HCT116 (cell line): ENCODE measurements around the gene CD99L2. TPM values are rescaled to one million over a fixed set of nuclear protein-coding genes. Genes with fewer than 3 reads are reported as not detected.

Source experiments
- ATAC-seq: fragments of 200-7000 bp; cut with Tn5 transposase; 2 replicates; pipeline ENCODE4 v1.9.1; 2020; ENCODE audit warnings: mild to moderate bottlenecking, moderate library complexity
- BruUV-seq: library from RNA; stranded (reverse); fragments of 400-500 nt; replicated peaks from 2 replicates; lab custom pipeline; 2021; lab: Mats Ljungman, UMichigan
- CTCF ChIA-PET: fragments of 300-600 bp; sonication (Branson Sonifier 250); formaldehyde crosslinking; loops from one replicate; lab custom pipeline; 2021; ENCODE audit warnings: antibody characterized with exemption; lab: Charles Lee
- POLR2A ChIA-PET: fragments of 300-600, 350-600 bp; sonication (Branson Sonifier 250); formaldehyde crosslinking; loops from one replicate; lab custom pipeline; 2021; ENCODE audit warnings: antibody characterized with exemption; lab: Charles Lee
- RAD21 ChIA-PET, 2 experiments: fragments of 300-600 bp; sonication (Branson Sonifier 250); formaldehyde crosslinking; loops; one replicate each; lab custom pipeline; 2023; ENCODE audit warnings: low total read pairs in 2 of 2; ENCODE audit not compliant: uncharacterized antibody in 2 of 2, unreplicated experiment in 2 of 2, low non-redundant PET in 1 of 2; lab: Charles Lee
- DNase-seq: peaks from one replicate; pipeline ENCODE4 v3.0.0-alpha.2; 2010; ENCODE audit warnings: low read depth, low spot score
- H2AFZ ChIP-seq: fragments of 200-600 bp; shearing (Covaris generic), sonication (generic); 2 replicates; pipeline ENCODE4 v1.6.1; 2017; ENCODE audit warnings: low read depth, mixed run types, mixed read lengths, antibody characterized with exemption, low read length; ENCODE audit not compliant: poor library complexity, severe bottlenecking
- H3K27ac ChIP-seq: 2 replicates; pipeline ENCODE4 v1.5.1; 2012; ENCODE audit warnings: low read depth, low read length
- H3K27me3 ChIP-seq: fragments of 200-600 bp; sonication (generic); 2 replicates; pipeline ENCODE4 v1.6.1; 2016; ENCODE audit warnings: mixed run types, low read length, mixed read lengths; ENCODE audit not compliant: insufficient read depth
- H3K36me3 ChIP-seq, 2 experiments: fragments of 200-500 bp in 1 of 2; fragments of 200-600 bp in 1 of 2; sonication (Bioruptor generic) in 1 of 2; sonication (generic) in 1 of 2; 2 replicates each; pipeline versions ENCODE4 v1.5.1 to v1.6.1; 2014 to 2016; ENCODE audit warnings: low read length in 2 of 2, inconsistent platforms in 1 of 2, mixed read lengths in 1 of 2, mixed run types in 1 of 2; ENCODE audit not compliant: insufficient read depth in 2 of 2, control insufficient read depth in 1 of 2
- H3K4me1 ChIP-seq, 2 experiments: fragments of 200-600 bp in 1 of 2; sonication (generic) in 1 of 2; 2 replicates each; pipeline versions ENCODE4 v1.5.1 to v1.6.1; 2012 to 2017; ENCODE audit warnings: low read length in 2 of 2, inconsistent platforms in 1 of 2, mild to moderate bottlenecking in 1 of 2, mixed read lengths in 1 of 2, mixed run types in 1 of 2, moderate library complexity in 1 of 2; ENCODE audit not compliant: insufficient read depth in 2 of 2, control insufficient read depth in 1 of 2
- H3K4me2 ChIP-seq: fragments of 200-600 bp; sonication (generic); 2 replicates; pipeline ENCODE4 v1.6.1; 2017; ENCODE audit warnings: mixed run types, low read length, mixed read lengths
- H3K4me3 ChIP-seq, 2 experiments: fragments of 200-600 bp in 1 of 2; sonication (generic) in 1 of 2; replicated peaks in 1 of 2; 2 replicates each; pipeline ENCODE4 v1.5.1; 2011 to 2016; ENCODE audit warnings: low read length in 2 of 2, control low read depth in 1 of 2, low read depth in 1 of 2, mild to moderate bottlenecking in 1 of 2, mixed read lengths in 1 of 2, mixed run types in 1 of 2
- H3K79me2 ChIP-seq: fragments of 200-600 bp; sonication (generic); 2 replicates; pipeline ENCODE4 v1.6.1; 2017; ENCODE audit warnings: mild to moderate bottlenecking, mixed run types, low read length, moderate library complexity, mixed read lengths; ENCODE audit not compliant: insufficient read depth
- H3K9ac ChIP-seq: fragments of 200-600 bp; sonication (generic); 2 replicates; pipeline ENCODE4 v1.6.1; 2016; ENCODE audit warnings: low read length, mixed read lengths
- H3K9me2 ChIP-seq: fragments of 200-600 bp; sonication (generic), shearing (Covaris generic); 2 replicates; pipeline ENCODE4 v1.6.1; 2017; ENCODE audit warnings: mixed run types, mild to moderate bottlenecking, moderate library complexity; ENCODE audit not compliant: insufficient read depth
- H3K9me3 ChIP-seq, 2 experiments: fragments of 200-500 bp in 1 of 2; fragments of 200-600 bp in 1 of 2; sonication (Bioruptor generic) in 1 of 2; sonication (generic) in 1 of 2; 2 replicates each; pipeline ENCODE4 v1.6.1; 2014 to 2017; ENCODE audit warnings: low read length in 2 of 2, mixed read lengths in 2 of 2, inconsistent platforms in 1 of 2, low read depth in 1 of 2, mild to moderate bottlenecking in 1 of 2, mixed run types in 1 of 2, moderate library complexity in 1 of 2; ENCODE audit not compliant: control insufficient read depth in 1 of 2, insufficient read depth in 1 of 2
- H4K20me1 ChIP-seq: fragments of 200-600 bp; sonication (generic), shearing (Covaris generic); 2 replicates; pipeline ENCODE4 v1.6.1; 2017; ENCODE audit warnings: mixed run types, mild to moderate bottlenecking, moderate library complexity; ENCODE audit not compliant: insufficient read depth
- ATF3 ChIP-seq: IDR thresholded peaks from 2 replicates; pipeline ENCODE4 v1.6.1; 2012
- CBX3 ChIP-seq: IDR thresholded peaks from 2 replicates; pipeline ENCODE4 v1.6.1; 2012; ENCODE audit warnings: low read depth
- CEBPB ChIP-seq: IDR thresholded peaks from 2 replicates; pipeline ENCODE4 v1.6.1; 2012; ENCODE audit warnings: low read depth
- EGR1 ChIP-seq: IDR thresholded peaks from 2 replicates; pipeline ENCODE4 v1.6.1; 2012; ENCODE audit warnings: low read depth
- ELF1 ChIP-seq: IDR thresholded peaks from 2 replicates; pipeline ENCODE4 v1.6.1; 2012; ENCODE audit warnings: low read depth, borderline replicate concordance
- EZH2 ChIP-seq: fragments of 200-600 bp; sonication (generic); IDR thresholded peaks from 2 replicates; pipeline ENCODE4 v1.6.1; 2017; ENCODE audit warnings: antibody characterized with exemption, mixed run types
- EZH2phosphoT487 ChIP-seq: fragments of 200-600 bp; IDR thresholded peaks from 2 replicates; pipeline ENCODE4 v1.6.1; 2018; ENCODE audit warnings: antibody characterized with exemption, borderline replicate concordance
- FOSL1 ChIP-seq: IDR thresholded peaks from 2 replicates; pipeline ENCODE4 v1.6.1; 2012; ENCODE audit warnings: low read depth
- JUND ChIP-seq: IDR thresholded peaks from 2 replicates; pipeline ENCODE4 v1.6.1; 2012
- MAX ChIP-seq: IDR thresholded peaks from 2 replicates; pipeline ENCODE4 v1.6.1; 2012
- POLR2A ChIP-seq: IDR thresholded peaks from 2 replicates; pipeline ENCODE4 v1.7.0; 2011; ENCODE audit warnings: borderline replicate concordance; ENCODE audit not compliant: insufficient read depth, insufficient read length; ENCODE audit errors: extremely low read depth
- RAD21 ChIP-seq: IDR thresholded peaks from 2 replicates; pipeline ENCODE4 v1.6.1; 2012; ENCODE audit warnings: low read depth, mild to moderate bottlenecking
- SIN3A ChIP-seq: IDR thresholded peaks from 2 replicates; pipeline ENCODE4 v1.6.1; 2012; ENCODE audit warnings: low read depth
- SP1 ChIP-seq: IDR thresholded peaks from 2 replicates; pipeline ENCODE4 v1.6.1; 2012; ENCODE audit warnings: low read depth
- SRF ChIP-seq: IDR thresholded peaks from 2 replicates; pipeline ENCODE4 v1.6.1; 2012; ENCODE audit warnings: low read depth
- TCF7L2 ChIP-seq: IDR thresholded peaks from 2 replicates; pipeline ENCODE4 v1.7.0; 2011; ENCODE audit warnings: borderline replicate concordance, inconsistent platforms; ENCODE audit not compliant: insufficient read depth, insufficient read length; ENCODE audit errors: extremely low read depth
- YY1 ChIP-seq: IDR thresholded peaks from 2 replicates; pipeline ENCODE4 v1.6.1; 2011; ENCODE audit warnings: low read length, low read depth, moderate library complexity, mild to moderate bottlenecking; ENCODE audit not compliant: insufficient replicate concordance; ENCODE audit errors: extremely low read depth
- ZBTB33 ChIP-seq: IDR thresholded peaks from 2 replicates; pipeline ENCODE4 v1.6.1; 2011; ENCODE audit warnings: mild to moderate bottlenecking, low read length, moderate library complexity; ENCODE audit not compliant: insufficient replicate concordance; ENCODE audit errors: extremely low read depth
- ZFX ChIP-seq: fragments of 450-650 bp; IDR thresholded peaks from 2 replicates; pipeline ENCODE4 v1.6.1; 2017
- ZNF274 ChIP-seq: fragments of 200-500 bp; sonication (Bioruptor generic); IDR thresholded peaks from 2 replicates; pipeline ENCODE4 v1.6.1; 2014; ENCODE audit warnings: mild to moderate bottlenecking, low read depth, low read length, inconsistent platforms
- intact Hi-C: fragments of 100-400 bp; cut with micrococcal nuclease; formaldehyde crosslinking; loops from 2 replicates; pipeline ENCODE4 v1.10.0; 2022
- total RNA-seq: library from RNA; stranded (reverse); gene quantifications from one replicate; pipeline ENCODE4 v1.2.1, GENCODE V29; 2021; ENCODE audit not compliant: unreplicated experiment

Gene CD99L2
- total RNA-seq, 1 experiment from 2014 or later: 6.2 TPM

DNA sequence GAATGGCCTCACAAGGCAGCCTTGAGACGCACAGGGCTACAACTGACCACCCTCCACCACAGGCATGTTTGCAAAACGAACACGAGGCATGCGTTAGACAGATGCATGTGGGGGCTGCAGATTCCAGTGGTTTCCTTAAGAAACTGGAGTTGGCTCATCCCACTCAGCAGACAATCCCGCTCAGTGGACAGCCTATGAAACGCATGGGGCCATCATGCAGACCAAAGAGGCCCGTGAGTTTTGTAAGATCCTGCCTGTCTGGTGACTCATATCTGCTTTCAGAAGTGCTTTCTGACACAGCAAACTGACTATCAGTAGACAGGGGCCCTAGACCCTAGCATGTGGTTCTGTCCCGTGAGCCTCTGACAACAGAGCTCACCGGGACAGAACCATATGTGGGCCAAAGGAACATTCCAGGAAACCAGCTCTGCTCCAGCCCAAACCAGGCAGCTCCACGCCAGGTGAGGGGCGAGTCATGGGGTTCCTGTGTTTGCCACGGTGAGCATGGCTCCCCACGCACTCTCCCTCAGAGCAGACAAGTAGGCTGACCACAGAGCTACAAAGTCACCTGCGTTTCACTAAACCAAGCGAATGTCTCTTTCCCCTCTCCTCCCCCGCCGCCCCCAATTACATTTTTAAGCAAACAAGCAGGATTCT is 130.9 kb downstream of the CD99L2 start:
- H3K4me1 ChIP-seq: no peaks in the 10 kb centered on the region
- DNase-seq: no peak
- no TSS peak for BruUV-seq
- H3K9me2 ChIP-seq: no peaks in the 10 kb centered on the region
- H3K27ac ChIP-seq: no peak overlapping the region
- intact Hi-C loops: no loop called here
- no peak overlapping the region for H3K9ac ChIP-seq
- H3K9me3 ChIP-seq: no peaks in the 10 kb centered on the region
- TF ChIP-seq TCF7L2: no peak
- TF ChIP-seq EZH2phosphoT487: no peak
- TF ChIP-seq SRF: no peak
- TF ChIP-seq ELF1: no peak
- TF ChIP-seq ZNF274: no peak
- TF ChIP-seq SIN3A: no peak
- TF ChIP-seq MAX: no peak
- no peak for TF ChIP-seq EGR1
- no peak for TF ChIP-seq EZH2
- TF ChIP-seq ZFX: no peak
- TF ChIP-seq POLR2A: no peak
- TF ChIP-seq CBX3: no peak
- TF ChIP-seq ATF3: no peak
- TF ChIP-seq FOSL1: no peak
- TF ChIP-seq YY1: no peak
- TF ChIP-seq JUND: no peak
- TF ChIP-seq RAD21: no peak
- no peak for TF ChIP-seq SP1
- TF ChIP-seq ZBTB33: no peak
- no peak for TF ChIP-seq CEBPB
- H3K27me3 ChIP-seq: no peaks in the 10 kb centered on the region
- no peak for ATAC-seq
- H4K20me1 ChIP-seq: no peaks in the 10 kb centered on the region
- ChIA-PET CTCF (interaction anchor here (2.0 kb wide), 1 partner anchor 315 kb away, joined by 8 read pairs; no protein-coding TSS in a partner anchor), POLR2A (no interaction called here), RAD21 (no interaction called here)
- no peak overlapping the region for H3K4me2 ChIP-seq
- no peaks in the 10 kb centered on the region for H3K79me2 ChIP-seq
- no peak overlapping the region for H2AFZ ChIP-seq
- no peak overlapping the region for H3K4me3 ChIP-seq
- H3K36me3 ChIP-seq: no peaks in the 10 kb centered on the region
